GM12878 (cell line): Measurements from ENCODE around the gene POLRMT. TPM values are rescaled to one million over a fixed set of nuclear protein-coding genes. Genes with fewer than 3 reads are reported as not detected.

Experiments
- ATAC-seq: fragments of 200-7000 bp; cut with Tn5 transposase; 3 replicates; pipeline ENCODE4 v1.9.1; 2020; ENCODE audit warnings: mild to moderate bottlenecking, moderate library complexity
- BruUV-seq: library from RNA; stranded (reverse); fragments of 400-500 nt; replicated peaks from 2 replicates; lab custom pipeline; 2021; lab: Mats Ljungman, UMichigan
- CTCF ChIA-PET: fragments of 300-600 bp; sonication (Branson Sonifier 250); formaldehyde crosslinking; extraction: SDS; loops from one replicate; lab custom pipeline; 2021; ENCODE audit warnings: inconsistent platforms; lab: Yijun Ruan, JAX
- POLR2A ChIA-PET: fragments of 350-600 bp; formaldehyde crosslinking; extraction: SDS; loops from one replicate; lab custom pipeline; 2021; ENCODE audit warnings: inconsistent platforms; lab: Charles Lee
- RAD21 ChIA-PET: fragments of 300-600 bp; sonication (Branson Sonifier 250); formaldehyde crosslinking; loops from one replicate; lab custom pipeline; 2023; ENCODE audit warnings: antibody characterized with exemption; ENCODE audit not compliant: unreplicated experiment; lab: Charles Lee
- SMC1A ChIA-PET: fragments of 300-600 bp; sonication (Branson Sonifier 250); formaldehyde crosslinking; loops from one replicate; lab custom pipeline; 2023; ENCODE audit not compliant: unreplicated experiment, uncharacterized antibody; lab: Charles Lee
- DNase-seq: peaks from one replicate; pipeline ENCODE4 v3.0.0-alpha.2; 2011; ENCODE audit warnings: low read depth, low spot score
- FAIRE-seq: peaks from 3 replicates; lab custom pipeline; 2011; peaks lifted over from hg19 to GRCh38; lab: Jason Lieb, UNC
- H2AFZ ChIP-seq: 2 replicates; pipeline ENCODE4 v1.6.0; 2011; ENCODE audit warnings: low read depth, low read length, control low read depth; ENCODE audit not compliant: control insufficient read depth
- H3K27ac ChIP-seq: 2 replicates; pipeline ENCODE4 v1.5.1; 2011; ENCODE audit warnings: control low read depth; ENCODE audit not compliant: control insufficient read depth, insufficient read depth
- H3K27me3 ChIP-seq, 2 experiments: replicated peaks in 1 of 2; 2 replicates each; pipeline versions ENCODE4 v1.6.0 to v1.6.1; 2011; ENCODE audit warnings: low read length in 1 of 2; ENCODE audit not compliant: control insufficient read depth in 2 of 2, insufficient read depth in 2 of 2
- H3K36me3 ChIP-seq, 2 experiments: 2 replicates each; pipeline ENCODE4 v1.5.1; 2011; ENCODE audit warnings: low read length in 1 of 2; ENCODE audit not compliant: control insufficient read depth in 2 of 2, insufficient read depth in 2 of 2
- H3K4me1 ChIP-seq: 2 replicates; pipeline ENCODE4 v1.6.1; 2011; ENCODE audit warnings: mild to moderate bottlenecking, low read length, moderate library complexity, mixed read lengths; ENCODE audit not compliant: control insufficient read depth, insufficient read depth
- H3K4me2 ChIP-seq: 2 replicates; pipeline ENCODE4 v1.6.0; 2011; ENCODE audit warnings: control low read depth; ENCODE audit not compliant: control insufficient read depth, insufficient read depth
- H3K4me3 ChIP-seq: fragments of 200-600 bp; sonication (generic); 2 replicates; pipeline ENCODE4 v1.5.1; 2016
- H3K79me2 ChIP-seq: 2 replicates; pipeline ENCODE4 v1.6.0; 2011; ENCODE audit warnings: low read length; ENCODE audit not compliant: control insufficient read depth, insufficient read depth
- H3K9ac ChIP-seq: 2 replicates; pipeline ENCODE4 v1.8.0; 2011; ENCODE audit warnings: low read length, control low read depth, mixed read lengths; ENCODE audit not compliant: control insufficient read depth, insufficient read depth
- H3K9me3 ChIP-seq: replicated peaks from 3 replicates; pipeline ENCODE4 v1.5.1; 2011; ENCODE audit warnings: mild to moderate bottlenecking, low read length; ENCODE audit not compliant: control insufficient read depth, insufficient read depth
- H4K20me1 ChIP-seq: 2 replicates; pipeline ENCODE4 v1.6.0; 2011; ENCODE audit not compliant: control insufficient read depth, insufficient read depth
- ATF7 ChIP-seq: fragments of 450-650 bp; IDR thresholded peaks from 2 replicates; pipeline ENCODE4 v1.6.1; 2016; ENCODE audit warnings: low read depth, mild to moderate bottlenecking
- BACH1 ChIP-seq: fragments of 450-650 bp; IDR thresholded peaks from 2 replicates; pipeline ENCODE4 v1.6.1; 2017; ENCODE audit warnings: mild to moderate bottlenecking, borderline replicate concordance
- CUX1 ChIP-seq: IDR thresholded peaks from 2 replicates; pipeline ENCODE4 v1.6.1; 2012; ENCODE audit warnings: improper control_type of control experiment, low read depth, low read length; ENCODE audit not compliant: insufficient replicate concordance
- LARP7 ChIP-seq: fragments of 450-650 bp; IDR thresholded peaks from 2 replicates; pipeline ENCODE4 v1.6.1; 2017; ENCODE audit warnings: mild to moderate bottlenecking
- MAX ChIP-seq: IDR thresholded peaks from 2 replicates; pipeline ENCODE4 v1.6.1; 2012; ENCODE audit warnings: low read depth, low read length, improper control_type of control experiment
- MTA3 ChIP-seq: IDR thresholded peaks from 2 replicates; pipeline ENCODE4 v1.6.1; 2012; ENCODE audit warnings: low read length, inconsistent platforms, borderline replicate concordance
- NR2F1 ChIP-seq: fragments of 450-650 bp; conservative IDR thresholded peaks from 2 replicates; pipeline ENCODE4 v1.6.1; 2017; ENCODE audit warnings: mild to moderate bottlenecking
- RAD51 ChIP-seq: fragments of 450-650 bp; IDR thresholded peaks from 2 replicates; pipeline ENCODE4 v1.6.1; 2016; ENCODE audit warnings: moderate library complexity, mild to moderate bottlenecking, inconsistent platforms
- STAT1 ChIP-seq: fragments of 450-650 bp; conservative IDR thresholded peaks from 2 replicates; pipeline ENCODE4 v1.6.1; 2014; ENCODE audit warnings: antibody characterized with exemption, mild to moderate bottlenecking
- STAT3 ChIP-seq: IDR thresholded peaks from 2 replicates; pipeline ENCODE4 v1.6.1; 2011; ENCODE audit warnings: low read depth, low read length, improper control_type of control experiment
- WGBS: methylation state at CpG from one replicate; pipeline ENCODE4 v1.1.6; 2016; ENCODE audit warnings: low lambda C conversion rate; ENCODE audit not compliant: insufficient replicate concordance, insufficient coverage; ENCODE audit errors: missing lambda C conversion rate; 5-methylcytosine and 5-hydroxymethylcytosine counted together
- in situ Hi-C: fragments of 300-500 bp; cut with MboI; formaldehyde crosslinking; loops from 9 replicates; pipeline ENCODE4 v1.14.3; 2018; ENCODE audit warnings: mixed read lengths
- intact Hi-C: fragments of 100-400 bp; cut with micrococcal nuclease; formaldehyde crosslinking; loops from one replicate; pipeline ENCODE4 v1.14.2; 2022; ENCODE audit not compliant: unreplicated experiment
- polyA plus RNA-seq, 11 experiments: library from polyadenylated mRNA; depleted of rRNA in 4 of 11; unstranded in 6 of 11; stranded (reverse) in 5 of 11; fragments of >200 nt; fragmentation: Nextera tagmentation in 4 of 11; fragmentation: Illumina TruSeq in 1 of 11; extraction: Ambion mirVana in 4 of 11; extraction: Trizol in 1 of 11; gene quantifications; 1 replicate in 1 of 11; 2 replicates in 10 of 11; pipeline versions ENCODE4 v1.2.1 to v1.2.3, GENCODE V29; 2011 to 2016; ENCODE audit warnings: inconsistent platforms in 2 of 11, missing spikeins in 2 of 11, low read depth in 1 of 11
- total RNA-seq, 4 experiments: library from RNA; depleted of rRNA in 3 of 4; stranded (reverse); fragments of >200 nt in 3 of 4; fragmentation: Illumina TruSeq in 1 of 4; extraction: Trizol in 1 of 4; gene quantifications; 2 replicates each; pipeline versions ENCODE4 v1.2.1 to v1.2.3, GENCODE V29; 2013 to 2021
- TF ChIP-seq, protein P1 (sequence below): fragments of 450-650 bp; IDR thresholded peaks from 2 replicates; pipeline ENCODE4 v1.6.1; 2017; ENCODE audit warnings: mild to moderate bottlenecking, moderate library complexity

Gene POLRMT
- total and polyA plus RNA-seq, 10 of the 15 experiments (the other 5 are each of a cell fraction or from before 2014, with no cell fraction given): 9.9 to 57.6 (median 34.6) TPM

DNA sequence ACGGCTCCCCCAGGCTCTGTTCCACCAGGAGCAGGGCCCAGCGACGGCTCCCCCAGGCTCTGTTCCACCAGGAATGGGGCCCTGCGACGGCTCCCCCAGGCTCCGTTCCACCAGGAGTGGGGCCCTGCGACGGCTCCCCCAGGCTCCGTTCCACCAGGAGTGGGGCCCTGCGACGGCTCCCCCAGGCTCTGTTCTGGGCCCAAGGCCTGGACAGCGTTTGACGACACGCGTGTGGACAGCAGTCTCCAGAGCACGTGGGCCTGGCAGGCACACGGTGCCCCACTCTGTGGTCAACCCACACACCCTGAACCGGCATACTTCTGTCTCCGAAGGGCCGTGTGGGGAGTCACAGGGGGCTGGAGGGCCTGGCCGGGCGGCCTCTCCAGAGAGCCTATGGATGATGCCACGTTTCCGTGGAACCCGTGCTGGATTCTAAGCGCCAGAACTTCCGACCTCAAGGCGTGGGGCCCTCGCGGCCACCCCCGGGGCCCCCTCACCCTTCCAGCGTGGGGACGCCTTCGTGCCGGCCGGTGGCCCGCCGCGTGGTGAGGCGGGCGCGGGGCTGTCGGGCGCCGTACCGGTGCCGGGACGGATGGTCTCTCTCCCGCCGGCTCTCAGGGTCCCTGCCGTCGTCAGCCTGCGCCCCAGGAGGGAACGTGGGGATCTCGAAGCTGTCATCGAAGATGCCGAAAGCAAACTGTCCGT lies 17.9 kb upstream of the POLRMT start (continued):
- no peak for TF ChIP-seq MTA3

GRCh38 chr19:650121-650520 lies 16.8 kb upstream of the POLRMT start:
- no peaks in the 10 kb centered on the region for H3K27me3 ChIP-seq
- no peak overlapping the region for H3K4me3 ChIP-seq
- FAIRE-seq (no peak), ATAC-seq (no peak), DNase-seq (no peak)
- no TSS peak for BruUV-seq
- H3K9me3 ChIP-seq: no peaks in the 10 kb centered on the region
- ChIA-PET RAD21 (no interaction called here), SMC1A (no interaction called here), POLR2A (no interaction called here), CTCF (no interaction called here)
- no peak overlapping the region for H3K9ac ChIP-seq
- no peak overlapping the region for H2AFZ ChIP-seq
- peaks cover 14 to 54% of the 10 kb centered on the region in 2 experiments for H3K36me3 ChIP-seq
- no peaks in the 10 kb centered on the region for H3K4me1 ChIP-seq
- H3K27ac ChIP-seq: no peak overlapping the region
- peaks cover 5% of the 10 kb centered on the region; the same call in 1 of the 2 replicates for H4K20me1 ChIP-seq
- WGBS: 92% methylated on average over 11 of the region's 11 CpGs
- in situ Hi-C loops (no loop called here), intact Hi-C loops (no loop called here)
- H3K79me2 ChIP-seq: peaks cover 23% of the 10 kb centered on the region
- H3K4me2 ChIP-seq: no peak overlapping the region
- TF ChIP-seq LARP7 (no peak), CUX1 (no peak), NR2F1 (no peak), ATF7 (no peak), MAX (no peak), STAT1 (no peak), BACH1 (no peak), STAT3 (no peak), RAD51 (no peak)
- TF ChIP-seq, protein P1, sequence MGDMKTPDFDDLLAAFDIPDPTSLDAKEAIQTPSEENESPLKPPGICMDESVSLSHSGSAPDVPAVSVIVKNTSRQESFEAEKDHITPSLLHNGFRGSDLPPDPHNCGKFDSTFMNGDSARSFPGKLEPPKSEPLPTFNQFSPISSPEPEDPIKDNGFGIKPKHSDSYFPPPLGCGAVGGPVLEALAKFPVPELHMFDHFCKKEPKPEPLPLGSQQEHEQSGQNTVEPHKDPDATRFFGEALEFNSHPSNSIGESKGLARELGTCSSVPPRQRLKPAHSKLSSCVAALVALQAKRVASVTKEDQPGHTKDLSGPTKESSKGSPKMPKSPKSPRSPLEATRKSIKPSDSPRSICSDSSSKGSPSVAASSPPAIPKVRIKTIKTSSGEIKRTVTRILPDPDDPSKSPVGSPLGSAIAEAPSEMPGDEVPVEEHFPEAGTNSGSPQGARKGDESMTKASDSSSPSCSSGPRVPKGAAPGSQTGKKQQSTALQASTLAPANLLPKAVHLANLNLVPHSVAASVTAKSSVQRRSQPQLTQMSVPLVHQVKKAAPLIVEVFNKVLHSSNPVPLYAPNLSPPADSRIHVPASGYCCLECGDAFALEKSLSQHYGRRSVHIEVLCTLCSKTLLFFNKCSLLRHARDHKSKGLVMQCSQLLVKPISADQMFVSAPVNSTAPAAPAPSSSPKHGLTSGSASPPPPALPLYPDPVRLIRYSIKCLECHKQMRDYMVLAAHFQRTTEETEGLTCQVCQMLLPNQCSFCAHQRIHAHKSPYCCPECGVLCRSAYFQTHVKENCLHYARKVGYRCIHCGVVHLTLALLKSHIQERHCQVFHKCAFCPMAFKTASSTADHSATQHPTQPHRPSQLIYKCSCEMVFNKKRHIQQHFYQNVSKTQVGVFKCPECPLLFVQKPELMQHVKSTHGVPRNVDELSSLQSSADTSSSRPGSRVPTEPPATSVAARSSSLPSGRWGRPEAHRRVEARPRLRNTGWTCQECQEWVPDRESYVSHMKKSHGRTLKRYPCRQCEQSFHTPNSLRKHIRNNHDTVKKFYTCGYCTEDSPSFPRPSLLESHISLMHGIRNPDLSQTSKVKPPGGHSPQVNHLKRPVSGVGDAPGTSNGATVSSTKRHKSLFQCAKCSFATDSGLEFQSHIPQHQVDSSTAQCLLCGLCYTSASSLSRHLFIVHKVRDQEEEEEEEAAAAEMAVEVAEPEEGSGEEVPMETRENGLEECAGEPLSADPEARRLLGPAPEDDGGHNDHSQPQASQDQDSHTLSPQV: no peak
